Activated CD4-positive, alpha-beta T cell treated with anti-CD3 and anti-CD28 coated beads, Interleukin-2, amount 10 ng/mL, durations not matched to agents 24 days and 14 days (primary cell): ENCODE data around the gene LAIR1. TPM values are rescaled to one million over a fixed set of nuclear protein-coding genes. Genes with fewer than 3 reads are reported as not detected.

Experiments
- DNase-seq: peaks from one replicate; pipeline ENCODE4 v3.0.0; 2022
- H3K27ac Mint-ChIP-seq: one replicate; pipeline ENCODE4 v1.8.0; 2022; ENCODE audit warnings: mild to moderate bottlenecking, mixed read lengths
- H3K27me3 Mint-ChIP-seq: one replicate; pipeline ENCODE4 v1.8.0; 2022; ENCODE audit warnings: mixed read lengths
- H3K36me3 Mint-ChIP-seq: one replicate; pipeline ENCODE4 v1.8.0; 2022; ENCODE audit warnings: low read depth, mild to moderate bottlenecking, mixed read lengths
- H3K4me1 Mint-ChIP-seq: one replicate; pipeline ENCODE4 v1.8.0; 2021; ENCODE audit warnings: mixed read lengths
- H3K4me3 Mint-ChIP-seq: one replicate; pipeline ENCODE4 v1.8.0; 2022; ENCODE audit warnings: mild to moderate bottlenecking, moderate library complexity, mixed read lengths
- H3K9me3 Mint-ChIP-seq: one replicate; pipeline ENCODE4 v1.8.0; 2021; ENCODE audit warnings: mixed read lengths
- intact Hi-C: fragments of 100-400 bp; cut with micrococcal nuclease; formaldehyde crosslinking; loops from one replicate; pipeline ENCODE4 v1.15.1; 2023
- total RNA-seq: library from RNA; stranded (reverse); gene quantifications from 2 replicates; pipeline ENCODE4 v1.2.3, GENCODE V29; 2022

LAIR1 gene
- 5.9 and 7.7 TPM in 2 replicates for total RNA-seq

GRCh38 chr19:54364775-54365257 lies at the start of gene LAIR1:
TSS of gene LAIR1 (minus strand) at chr19:54364931. CDS start at chr19:54364804, 127 bp downstream.
- no peaks in the 10 kb centered on the region for H3K9me3 Mint-ChIP-seq
- peaks cover 56% of the 10 kb centered on the region for H3K4me1 Mint-ChIP-seq
- H3K27ac Mint-ChIP-seq = peak within 1 kb of the TSS; percentile 87
- DNase-seq = peak; percentile 84
- peak within 1 kb of the TSS; percentile 89 for H3K4me3 Mint-ChIP-seq
- H3K27me3 Mint-ChIP-seq = peaks cover 21% of the 10 kb centered on the region
- intact Hi-C loops = loop anchor here (2.0 kb wide), 1 partner anchor 26 kb away; no protein-coding TSS in a partner anchor
- peaks cover 17% of the 10 kb centered on the region for H3K36me3 Mint-ChIP-seq

GRCh38 chr19:54414156-54414555 lies 49.4 kb upstream of the LAIR1 start:
- intact Hi-C loops = no loop called here
- H3K36me3 Mint-ChIP-seq = peaks cover under 1% of the 10 kb centered on the region
- no peak overlapping the region for H3K4me3 Mint-ChIP-seq
- H3K27me3 Mint-ChIP-seq = peaks cover 36% of the 10 kb centered on the region
- DNase-seq = no peak
- peaks cover 10% of the 10 kb centered on the region for H3K9me3 Mint-ChIP-seq
- no peak overlapping the region for H3K27ac Mint-ChIP-seq
- peaks cover 13% of the 10 kb centered on the region for H3K4me1 Mint-ChIP-seq

GRCh38 chr19:54412877-54413276 lies 48.1 kb upstream of the LAIR1 start:
- intact Hi-C loops = no loop called here
- peaks cover 36% of the 10 kb centered on the region for H3K27me3 Mint-ChIP-seq
- H3K4me1 Mint-ChIP-seq = peaks cover 8% of the 10 kb centered on the region
- H3K4me3 Mint-ChIP-seq = no peak overlapping the region
- peaks cover 15% of the 10 kb centered on the region for H3K9me3 Mint-ChIP-seq
- H3K27ac Mint-ChIP-seq = no peak overlapping the region
- peaks cover 3% of the 10 kb centered on the region for H3K36me3 Mint-ChIP-seq
- no peak for DNase-seq

- DNase-seq = no peak
- Mint-ChIP-seq H3K27ac (no peak overlapping the region), H3K9me3 (peaks cover 16% of the 10 kb centered on the region), H3K4me3 (no peak overlapping the region), H3K36me3 (peaks cover 3% of the 10 kb centered on the region), H3K4me1 (no peaks in the 10 kb centered on the region), H3K27me3 (peaks cover 29% of the 10 kb centered on the region)
- intact Hi-C loops = no loop called here
Observed at GRCh38 chr19:54411033-54411432, 46.3 kb upstream of the LAIR1 start.

GRCh38 chr19:54408456-54409026 lies 43.8 kb upstream of the LAIR1 start:
- Mint-ChIP-seq H3K27me3 (peaks cover 17% of the 10 kb centered on the region), H3K27ac (peak overlapping the region; percentile 71), H3K36me3 (peaks cover 3% of the 10 kb centered on the region), H3K9me3 (peaks cover 10% of the 10 kb centered on the region), H3K4me1 (no peaks in the 10 kb centered on the region), H3K4me3 (no peak overlapping the region)
- intact Hi-C loops = no loop called here
- DNase-seq = no peak

GRCh38 chr19:54407780-54408179 lies 43.0 kb upstream of the LAIR1 start:
- Mint-ChIP-seq H3K27ac (no peak overlapping the region), H3K4me1 (no peaks in the 10 kb centered on the region), H3K27me3 (peaks cover 15% of the 10 kb centered on the region), H3K9me3 (peaks cover 6% of the 10 kb centered on the region), H3K4me3 (no peak overlapping the region), H3K36me3 (peaks cover 3% of the 10 kb centered on the region)
- intact Hi-C loops = no loop called here
- DNase-seq = no peak

GRCh38 chr19:54405628-54406027 lies 40.9 kb upstream of the LAIR1 start:
- intact Hi-C loops = no loop called here
- Mint-ChIP-seq H3K36me3 (peaks cover 3% of the 10 kb centered on the region), H3K27ac (no peak overlapping the region), H3K4me1 (no peaks in the 10 kb centered on the region), H3K4me3 (no peak overlapping the region), H3K27me3 (peaks cover 6% of the 10 kb centered on the region), H3K9me3 (peaks cover 6% of the 10 kb centered on the region)
- DNase-seq = no peak

- peaks cover 6% of the 10 kb centered on the region for H3K27me3 Mint-ChIP-seq
- no peaks in the 10 kb centered on the region for H3K36me3 Mint-ChIP-seq
- intact Hi-C loops = no loop called here
- H3K27ac Mint-ChIP-seq = no peak overlapping the region
- no peak for DNase-seq
- no peak overlapping the region for H3K4me3 Mint-ChIP-seq
- H3K9me3 Mint-ChIP-seq = peaks cover 3% of the 10 kb centered on the region
- no peaks in the 10 kb centered on the region for H3K4me1 Mint-ChIP-seq
Observed at GRCh38 chr19:54403054-54403453, 38.3 kb upstream of the LAIR1 start.

- H3K36me3 Mint-ChIP-seq = no peaks in the 10 kb centered on the region
- H3K4me3 Mint-ChIP-seq = no peak overlapping the region
- H3K9me3 Mint-ChIP-seq = no peaks in the 10 kb centered on the region
- H3K27me3 Mint-ChIP-seq = peaks cover 3% of the 10 kb centered on the region
- H3K27ac Mint-ChIP-seq = no peak overlapping the region
- intact Hi-C loops = no loop called here
- H3K4me1 Mint-ChIP-seq = no peaks in the 10 kb centered on the region
- DNase-seq = no peak
Observed at GRCh38 chr19:54400913-54401312, 36.2 kb upstream of the LAIR1 start.

- H3K4me1 Mint-ChIP-seq = no peaks in the 10 kb centered on the region
- no peak overlapping the region for H3K4me3 Mint-ChIP-seq
- H3K36me3 Mint-ChIP-seq = no peaks in the 10 kb centered on the region
- H3K27me3 Mint-ChIP-seq = no peaks in the 10 kb centered on the region
- no peaks in the 10 kb centered on the region for H3K9me3 Mint-ChIP-seq
- DNase-seq = no peak
- intact Hi-C loops = no loop called here
- no peak overlapping the region for H3K27ac Mint-ChIP-seq
Observed at GRCh38 chr19:54399189-54399588, 34.5 kb upstream of the LAIR1 start.

- intact Hi-C loops = no loop called here
Observed at GRCh38 chr19:54395685-54396084, 31.0 kb upstream of the LAIR1 start.

GRCh38 chr19:54393381-54393780 lies 28.6 kb upstream of the LAIR1 start:
- Mint-ChIP-seq H3K36me3 (no peaks in the 10 kb centered on the region), H3K27ac (no peak overlapping the region), H3K27me3 (peaks cover 5% of the 10 kb centered on the region), H3K4me1 (peaks cover 18% of the 10 kb centered on the region), H3K4me3 (no peak overlapping the region), H3K9me3 (no peaks in the 10 kb centered on the region)
- no peak for DNase-seq
- intact Hi-C loops = no loop called here

More at GRCh38 chr19:54395685-54396084, 31.0 kb upstream of the LAIR1 start:
- no peak for DNase-seq
- no peak overlapping the region for H3K27ac Mint-ChIP-seq
- H3K4me1 Mint-ChIP-seq = peaks cover 3% of the 10 kb centered on the region
- H3K36me3 Mint-ChIP-seq = no peaks in the 10 kb centered on the region
- no peaks in the 10 kb centered on the region for H3K9me3 Mint-ChIP-seq
- H3K4me3 Mint-ChIP-seq = no peak overlapping the region
- peaks cover 5% of the 10 kb centered on the region for H3K27me3 Mint-ChIP-seq

GRCh38 chr19:54392105-54392504 lies 27.4 kb upstream of the LAIR1 start:
- no peak overlapping the region for H3K4me3 Mint-ChIP-seq
- H3K27ac Mint-ChIP-seq = no peak overlapping the region
- intact Hi-C loops = no loop called here
- peaks cover 10% of the 10 kb centered on the region for H3K27me3 Mint-ChIP-seq
- H3K9me3 Mint-ChIP-seq = no peaks in the 10 kb centered on the region
- H3K4me1 Mint-ChIP-seq = peaks cover 28% of the 10 kb centered on the region
- no peak for DNase-seq
- no peaks in the 10 kb centered on the region for H3K36me3 Mint-ChIP-seq

GRCh38 chr19:54391589-54392061 lies 26.9 kb upstream of the LAIR1 start:
- intact Hi-C loops = loop anchor here (1.0 to 2.0 kb wide), 2 partner anchors 27 to 66 kb away; partner anchors contain the start of gene LAIR1
- Mint-ChIP-seq H3K4me1 (peaks cover 28% of the 10 kb centered on the region), H3K9me3 (no peaks in the 10 kb centered on the region), H3K27ac (no peak overlapping the region), H3K4me3 (no peak overlapping the region), H3K36me3 (no peaks in the 10 kb centered on the region), H3K27me3 (peaks cover 10% of the 10 kb centered on the region)
- DNase-seq = peak; percentile 53
